ENCODE data around the gene ZC4H2.

DNA sequence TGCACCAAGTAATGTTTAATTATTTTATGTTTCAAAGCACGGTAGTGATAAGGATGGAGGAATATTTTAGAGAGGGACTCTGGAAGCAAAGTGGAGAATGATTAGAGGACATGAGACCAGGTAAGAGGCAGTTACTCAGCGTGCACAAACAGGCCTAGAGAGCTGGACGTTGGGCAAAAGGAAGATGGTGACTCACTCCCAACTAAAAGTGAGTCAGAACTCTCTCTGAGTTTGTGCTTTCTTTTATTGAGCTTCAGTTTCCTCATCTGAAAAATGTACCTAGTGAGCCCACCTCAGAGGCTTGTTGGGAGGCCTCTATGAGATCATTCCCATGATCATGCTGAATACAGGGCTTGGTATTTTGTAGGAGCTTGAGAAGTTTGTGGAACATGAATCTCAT lies 1.6 kb upstream of the ZC4H2 start:
- TF ChIP-seq RXRA (CRISPR knock-in tag; IDR thresholded peaks at IDR 0.05) (no peak), JUN (CRISPR knock-in tag; IDR thresholded peaks at IDR 0.05) (no peak), CTCF (CRISPR knock-in tag; IDR thresholded peaks at IDR 0.05) (no peak), SP2 (CRISPR knock-in tag; IDR thresholded peaks at IDR 0.05) (no peak), ZNF552 (CRISPR knock-in tag; IDR thresholded peaks at IDR 0.05; ENCODE audit: borderline replicate concordance) (no peak), POLR2A (IDR thresholded peaks at IDR 0.05; ENCODE audit: insufficient read depth in 1 of 2, low read depth in 2 of 2, low read length in 2 of 2) (no peak), ZNF883 (CRISPR knock-in tag; IDR thresholded peaks at IDR 0.05; ENCODE audit: not compliant biosample characterization) (no peak)
